ENCODE measurements around the gene PHC1. TPM values are rescaled to one million over a fixed set of nuclear protein-coding genes. Genes with fewer than 3 reads are reported as not detected.

The PHC1 gene
- total RNA-seq, 1 experiment from 2014 or later: 8.0 TPM

- in situ Hi-C loops (cut with HindIII; ENCODE audit: low pct_unique_long_range_greater_than_20kb, low sequenced_read_pairs): no loop called here
- no peak for DNase-seq (ENCODE audit: low read depth)
Measured at GRCh38 chr12:8941691-8942478, 27.6 kb downstream of the PHC1 start.

GRCh38 chr12:8943565-8944186, 29.4 kb downstream of the PHC1 start:
- in situ Hi-C loops (cut with HindIII; ENCODE audit: low pct_unique_long_range_greater_than_20kb, low sequenced_read_pairs): no loop called here
- no peak for DNase-seq (ENCODE audit: low read depth)

GRCh38 chr12:8946733-8947132, 32.4 kb downstream of the PHC1 start:
- in situ Hi-C loops (cut with HindIII; ENCODE audit: low pct_unique_long_range_greater_than_20kb, low sequenced_read_pairs): no loop called here
- DNase-seq (ENCODE audit: low read depth): no peak

GRCh38 chr12:8947737-8948136, 33.4 kb downstream of the PHC1 start:
- DNase-seq (ENCODE audit: low read depth): no peak
- in situ Hi-C loops (cut with HindIII; ENCODE audit: low pct_unique_long_range_greater_than_20kb, low sequenced_read_pairs): no loop called here

GRCh38 chr12:8948701-8949341, 34.5 kb downstream of the PHC1 start:
- in situ Hi-C loops (cut with HindIII; ENCODE audit: low pct_unique_long_range_greater_than_20kb, low sequenced_read_pairs): no loop called here
- peak; percentile 25 for DNase-seq (ENCODE audit: low read depth)

GRCh38 chr12:8949342-8950220, 35.3 kb downstream of the PHC1 start, which contains the start of gene M6PR:
Gene M6PR (minus strand): TSS chr12:8949645. CDS start chr12:8946404, 3,241 bp downstream.
- in situ Hi-C loops (cut with HindIII; ENCODE audit: low pct_unique_long_range_greater_than_20kb, low sequenced_read_pairs): no loop called here

GRCh38 chr12:8950221-8950527, 35.9 kb downstream of the PHC1 start:
- in situ Hi-C loops (cut with HindIII; ENCODE audit: low pct_unique_long_range_greater_than_20kb, low sequenced_read_pairs): no loop called here
- no peak for DNase-seq (ENCODE audit: low read depth)

More at GRCh38 chr12:8949342-8950220, 35.3 kb downstream of the PHC1 start, which contains the start of gene M6PR:
- peak; percentile 98 for DNase-seq (ENCODE audit: low read depth)

GRCh38 chr12:8950702-8951478, 36.6 kb downstream of the PHC1 start:
- DNase-seq (ENCODE audit: low read depth): peak; percentile 2
- in situ Hi-C loops (cut with HindIII; ENCODE audit: low pct_unique_long_range_greater_than_20kb, low sequenced_read_pairs): no loop called here

GRCh38 chr12:8951744-8952143, 37.4 kb downstream of the PHC1 start:
- in situ Hi-C loops (cut with HindIII; ENCODE audit: low pct_unique_long_range_greater_than_20kb, low sequenced_read_pairs): no loop called here
- DNase-seq (ENCODE audit: low read depth): no peak

GRCh38 chr12:8953773-8954402, 39.6 kb downstream of the PHC1 start:
- in situ Hi-C loops (cut with HindIII; ENCODE audit: low pct_unique_long_range_greater_than_20kb, low sequenced_read_pairs): no loop called here
- DNase-seq (ENCODE audit: low read depth): no peak

- DNase-seq (ENCODE audit: low read depth): no peak
- in situ Hi-C loops (cut with HindIII; ENCODE audit: low pct_unique_long_range_greater_than_20kb, low sequenced_read_pairs): no loop called here
Measured at GRCh38 chr12:8956073-8956472, 41.8 kb downstream of the PHC1 start.

- in situ Hi-C loops (cut with HindIII; ENCODE audit: low pct_unique_long_range_greater_than_20kb, low sequenced_read_pairs): no loop called here
- no peak for DNase-seq (ENCODE audit: low read depth)
Measured at GRCh38 chr12:8956772-8957171, 42.5 kb downstream of the PHC1 start.

- no peak for DNase-seq (ENCODE audit: low read depth)
- in situ Hi-C loops (cut with HindIII; ENCODE audit: low pct_unique_long_range_greater_than_20kb, low sequenced_read_pairs): no loop called here
Measured at GRCh38 chr12:8957561-8957960, 43.3 kb downstream of the PHC1 start.

GRCh38 chr12:8958066-8958465, 43.8 kb downstream of the PHC1 start:
- in situ Hi-C loops (cut with HindIII; ENCODE audit: low pct_unique_long_range_greater_than_20kb, low sequenced_read_pairs): no loop called here
- DNase-seq (ENCODE audit: low read depth): no peak

GRCh38 chr12:8960176-8960575, 45.9 kb downstream of the PHC1 start:
- in situ Hi-C loops (cut with HindIII; ENCODE audit: low pct_unique_long_range_greater_than_20kb, low sequenced_read_pairs): no loop called here
- DNase-seq (ENCODE audit: low read depth): no peak

- DNase-seq (ENCODE audit: low read depth): no peak
- in situ Hi-C loops (cut with HindIII; ENCODE audit: low pct_unique_long_range_greater_than_20kb, low sequenced_read_pairs): no loop called here
Measured at GRCh38 chr12:8968761-8969160, 54.5 kb downstream of the PHC1 start.

GRCh38 chr12:8969861-8970411, 55.6 kb downstream of the PHC1 start:
- no peak for DNase-seq (ENCODE audit: low read depth)
- in situ Hi-C loops (cut with HindIII; ENCODE audit: low pct_unique_long_range_greater_than_20kb, low sequenced_read_pairs): no loop called here

Data from Caki2 (cell line).